GM18951 (cell line): ENCODE data around the gene ESYT2.

Experiments used
- POLR2A ChIP-seq: IDR thresholded peaks from 4 replicates; pipeline ENCODE4 v1.6.1; 2011; ENCODE audit warnings: mild to moderate bottlenecking; ENCODE audit not compliant: insufficient read length, insufficient read depth; ENCODE audit errors: extremely low read depth
- in situ Hi-C: fragments of 300-500 bp; cut with MboI; formaldehyde crosslinking; loops from one replicate; pipeline ENCODE4 v1.12.0; 2022; ENCODE audit warnings: low sequenced_read_pairs, mixed read lengths, inconsistent platforms; ENCODE audit not compliant: unreplicated experiment

ESYT2 gene

DNA sequence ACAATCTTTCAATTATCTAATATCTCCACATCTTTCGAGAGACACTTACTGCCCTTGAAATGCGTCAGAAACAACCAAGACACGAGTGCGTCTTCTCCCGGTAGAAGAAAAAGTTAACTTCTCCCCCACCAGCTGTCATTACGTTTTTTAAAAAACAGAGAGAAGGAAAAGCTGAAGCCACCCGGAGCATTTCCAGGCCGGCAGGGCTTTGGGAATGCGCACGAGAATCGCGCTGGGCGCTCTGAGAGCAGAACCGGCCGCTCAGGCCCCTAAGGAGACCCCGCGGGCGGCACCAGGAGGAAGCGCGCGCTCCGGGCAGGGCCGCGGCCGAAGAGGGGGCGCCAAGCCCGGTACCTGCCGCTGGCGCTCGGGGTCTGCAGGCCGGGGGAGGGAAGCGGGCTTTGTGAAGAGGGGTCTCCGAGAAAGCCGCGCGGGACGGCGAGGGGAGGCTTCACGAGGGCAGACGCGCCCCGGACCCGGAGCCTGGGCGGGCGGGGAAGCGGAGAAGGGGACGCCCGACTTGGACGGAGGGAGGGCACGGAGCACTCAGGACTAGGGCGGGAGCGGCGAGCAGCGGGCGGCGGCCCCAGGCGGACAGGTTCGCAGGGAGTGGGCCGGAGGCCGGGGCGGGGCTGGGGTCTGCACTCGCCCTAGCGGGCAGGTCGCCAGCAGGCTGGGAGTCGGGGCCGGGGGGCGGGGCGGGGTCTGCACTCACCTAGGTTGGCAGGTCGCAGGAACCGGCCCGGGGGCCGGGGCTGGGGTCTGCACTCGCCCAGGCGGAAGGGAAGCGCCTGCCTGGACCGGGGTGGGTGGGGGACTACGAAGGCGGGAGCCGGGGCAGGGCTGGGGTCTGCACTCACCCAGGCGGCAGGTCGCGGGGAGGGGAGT is 932 bp downstream of the ESYT2 start:
- TF ChIP-seq POLR2A: no peak
- in situ Hi-C loops: no loop called here

- no peak for TF ChIP-seq POLR2A
- in situ Hi-C loops: no loop called here
Measured at GRCh38 chr7:158827411-158828132, 1.7 kb downstream of the ESYT2 start.

DNA sequence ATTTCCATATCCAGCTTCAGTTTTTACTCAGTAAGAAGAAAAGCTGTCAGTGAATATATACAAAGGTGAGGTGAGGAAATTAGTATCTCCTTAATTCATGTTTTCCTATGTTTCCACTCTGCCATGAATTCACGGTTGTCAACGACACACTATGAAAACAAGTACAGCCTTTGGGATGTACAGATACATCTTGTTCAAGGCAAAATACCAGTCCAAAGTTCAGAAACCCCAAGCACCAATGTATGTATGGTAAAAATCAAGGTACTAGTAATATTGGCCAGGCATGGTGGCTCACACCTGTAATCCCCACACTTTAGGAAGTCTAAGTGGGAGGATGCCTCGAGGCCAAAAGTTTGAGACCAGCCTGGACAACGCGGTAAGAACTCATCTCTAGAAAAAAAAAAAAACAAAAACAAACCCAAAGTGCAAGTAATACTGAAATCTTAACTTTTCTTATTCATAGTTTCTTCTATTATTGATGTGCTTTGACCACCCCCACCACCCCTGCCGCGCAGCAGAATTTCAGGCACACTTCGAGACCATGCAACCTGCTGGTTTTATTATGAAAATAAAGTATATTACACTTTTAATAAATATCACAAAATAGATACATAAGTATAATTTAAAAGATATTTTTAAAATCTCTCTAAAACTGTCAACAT is 3.5 kb downstream of the ESYT2 start:
- in situ Hi-C loops: no loop called here
- no peak for TF ChIP-seq POLR2A

GRCh38 chr7:158824028-158824427 is 5.3 kb downstream of the ESYT2 start:
- TF ChIP-seq POLR2A: no peak
- in situ Hi-C loops: no loop called here

DNA sequence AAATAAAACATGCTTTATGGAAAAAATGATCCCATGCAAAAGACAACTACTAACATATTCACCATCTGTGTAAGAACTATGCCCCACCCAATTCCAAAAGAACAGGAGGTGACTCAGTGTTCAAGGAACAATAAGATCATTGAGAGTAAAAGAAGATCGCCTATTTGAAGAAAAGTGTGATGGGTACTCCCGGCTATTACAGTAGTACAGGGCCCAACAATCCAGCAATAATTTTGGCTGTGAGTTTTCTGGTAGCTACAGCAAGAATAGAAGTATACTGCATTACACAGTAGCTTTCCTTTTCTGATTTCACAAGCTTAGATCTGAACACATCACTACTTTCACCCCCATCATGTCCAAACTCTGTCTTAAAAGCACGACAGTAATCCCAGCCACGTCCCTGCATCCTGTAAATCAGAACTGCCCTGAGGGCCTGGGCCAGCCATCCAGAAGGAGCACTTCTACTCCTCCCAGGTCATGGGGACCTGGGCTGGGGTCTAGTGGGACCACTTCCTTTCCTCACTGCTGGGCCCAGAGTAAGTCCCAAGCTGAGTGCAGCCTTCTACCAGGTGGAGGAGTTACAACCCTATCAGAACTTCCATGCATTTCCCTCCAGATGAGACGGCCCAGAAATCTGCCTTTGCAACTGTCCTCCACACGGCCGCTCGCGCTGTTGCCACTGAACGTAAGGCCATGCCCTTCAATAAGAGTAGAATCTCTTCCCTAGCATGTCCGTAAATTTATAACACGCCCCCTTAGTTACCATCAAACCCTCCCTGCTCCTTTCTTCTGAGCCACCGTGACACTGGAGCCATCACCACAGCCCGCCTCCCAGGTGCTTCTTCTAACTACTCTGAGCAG is 7.9 kb downstream of the ESYT2 start:
- in situ Hi-C loops: no loop called here
- TF ChIP-seq POLR2A: no peak

DNA sequence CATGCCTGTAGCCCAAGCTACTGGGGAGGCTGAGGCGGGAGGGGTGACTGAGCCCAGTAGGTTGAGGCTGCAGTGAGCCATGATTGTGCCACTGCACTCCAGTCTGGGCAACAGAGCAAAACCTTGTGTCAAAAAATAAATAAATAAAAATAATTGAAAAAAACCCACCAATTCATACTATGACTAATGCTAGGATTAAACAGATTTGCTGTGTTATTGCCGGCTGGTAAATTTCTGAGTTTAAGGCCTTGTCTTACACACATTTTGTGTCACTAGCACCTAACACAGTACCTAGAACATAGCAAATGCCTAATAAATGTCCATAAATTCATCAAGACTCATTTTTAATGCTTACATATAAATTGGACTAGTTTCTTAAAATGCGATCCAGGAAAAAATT is 8.7 kb downstream of the ESYT2 start:
- no peak for TF ChIP-seq POLR2A
- in situ Hi-C loops: no loop called here

- no peak for TF ChIP-seq POLR2A
- in situ Hi-C loops: no loop called here
Measured at GRCh38 chr7:158819571-158820203, 9.6 kb downstream of the ESYT2 start.

GRCh38 chr7:158818325-158819213 is 10.7 kb downstream of the ESYT2 start:
- in situ Hi-C loops: no loop called here
- TF ChIP-seq POLR2A: peak; percentile 29

DNA sequence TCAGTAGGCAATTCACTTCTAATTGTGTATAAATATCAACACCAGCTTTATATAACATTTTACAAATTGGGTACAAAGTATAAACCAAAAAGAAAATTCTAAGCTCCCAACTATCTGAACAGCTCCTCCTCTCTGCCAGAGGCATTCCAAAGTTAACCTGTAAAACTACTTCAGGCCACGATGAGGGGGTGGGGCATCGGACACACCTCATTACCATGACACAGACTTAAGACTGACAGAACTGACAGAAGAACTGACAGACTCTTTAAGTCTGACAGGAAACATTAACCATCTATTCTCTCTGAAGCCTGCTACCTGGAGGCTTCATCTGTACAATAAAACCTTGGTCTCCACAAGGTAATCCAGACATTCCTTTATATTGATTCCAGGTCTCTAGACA is 12.3 kb downstream of the ESYT2 start:
- no peak for TF ChIP-seq POLR2A
- in situ Hi-C loops: no loop called here

GRCh38 chr7:158816271-158816670 is 13.0 kb downstream of the ESYT2 start:
- TF ChIP-seq POLR2A: no peak
- in situ Hi-C loops: no loop called here

- in situ Hi-C loops: no loop called here
Measured at GRCh38 chr7:158815800-158816128, 13.5 kb downstream of the ESYT2 start.

More at GRCh38 chr7:158815800-158816128, 13.5 kb downstream of the ESYT2 start:
- TF ChIP-seq POLR2A: no peak
